ENCODE data around the gene IKZF4.
"Not testable (repeated sequence)": the region's sequence is repeated elsewhere in the genome, so short reads cannot be mapped to it uniquely, and the experiment has no call there.

IKZF4 gene

DNA sequence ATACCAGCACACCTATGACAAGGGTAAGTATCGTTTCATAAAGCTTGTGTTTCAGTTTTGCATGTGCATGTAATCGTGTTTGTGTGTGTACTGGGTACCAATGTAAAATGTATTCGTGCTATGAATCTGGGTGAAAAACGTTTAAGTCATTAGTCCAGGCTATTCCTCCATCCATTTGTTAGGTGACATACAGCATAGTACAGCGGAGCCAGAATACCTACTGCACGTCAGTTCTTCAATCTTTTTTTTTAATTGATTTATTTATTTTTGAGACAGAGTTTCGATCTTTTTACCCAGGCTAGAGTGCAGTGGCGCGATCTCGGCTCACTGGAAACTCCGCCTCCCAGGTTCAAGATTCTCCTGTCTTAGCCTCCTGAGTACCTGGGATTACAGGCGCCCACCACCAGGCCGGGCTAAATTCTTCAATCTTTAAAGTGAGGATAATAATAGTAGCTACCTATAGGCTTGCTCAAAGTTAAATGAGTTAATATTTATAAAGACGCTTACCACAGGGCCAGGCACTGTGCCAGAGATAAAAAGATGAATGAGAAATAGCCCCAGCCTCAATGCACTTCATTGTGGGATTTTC, 20.2 kb downstream of the IKZF4 start:
- no peak for FAIRE-seq

DNA sequence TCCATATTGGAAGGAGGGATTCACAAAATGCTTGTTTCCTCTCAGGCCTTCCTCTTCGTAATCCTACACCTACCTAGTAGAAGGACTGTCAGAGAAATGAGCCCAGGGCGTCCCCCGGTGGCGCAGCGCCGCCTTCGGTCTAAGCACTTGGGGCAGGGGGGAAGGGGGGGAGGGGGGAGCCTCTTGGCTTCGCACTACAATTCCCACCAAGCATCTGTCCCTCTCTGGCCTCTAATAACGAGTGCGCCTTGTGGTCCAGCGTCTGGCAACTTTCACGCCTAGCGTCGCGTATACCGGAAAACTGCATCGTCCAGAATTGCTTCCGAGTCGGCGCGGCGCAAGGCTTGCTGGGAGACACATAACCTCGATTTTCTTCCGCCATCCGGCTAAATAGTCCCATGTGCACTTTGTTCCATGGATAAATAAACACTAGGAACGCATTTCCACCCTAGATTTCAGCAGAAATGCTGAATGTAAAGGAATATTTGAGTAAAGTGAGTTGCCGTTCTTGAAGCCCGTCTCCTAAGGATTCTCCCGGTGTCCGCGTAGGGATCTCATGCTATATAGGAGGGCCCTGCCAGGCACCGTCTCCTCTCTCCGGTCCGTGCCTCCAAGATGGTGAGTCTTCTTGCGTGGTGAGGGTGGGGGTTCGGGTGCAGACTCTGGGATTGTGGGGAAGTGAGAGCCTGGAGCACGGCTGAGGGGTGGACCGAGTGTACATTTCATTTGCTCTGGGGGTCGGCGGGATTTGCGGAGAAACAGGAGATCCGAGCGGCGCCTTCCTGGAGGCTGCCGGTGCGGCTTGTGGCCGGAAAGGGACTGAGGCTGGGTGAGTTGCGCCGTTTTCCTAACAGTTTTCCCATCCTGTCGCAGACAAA, 20.9 kb downstream of the IKZF4 start, which contains the start of gene RPS26:
Gene RPS26, plus strand, starts transcription at position 367 of the 878 bp plus-strand sequence. Its CDS starts 249 bp downstream, at position 616.
- FAIRE-seq, result peak; percentile 84

DNA sequence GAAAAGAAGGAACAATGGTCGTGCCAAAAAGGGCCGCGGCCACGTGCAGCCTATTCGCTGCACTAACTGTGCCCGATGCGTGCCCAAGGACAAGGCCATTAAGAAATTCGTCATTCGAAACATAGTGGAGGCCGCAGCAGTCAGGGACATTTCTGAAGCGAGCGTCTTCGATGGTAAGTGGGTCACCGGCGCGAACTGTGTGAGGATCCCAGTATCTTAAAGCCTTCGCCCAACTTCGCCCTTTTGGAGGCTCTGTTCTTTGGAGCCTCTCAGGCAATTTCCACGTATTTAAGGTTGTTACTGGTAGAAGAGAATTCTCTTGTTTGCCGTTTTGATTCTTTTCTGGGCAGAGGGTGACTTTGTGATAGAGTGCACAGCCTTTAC, 21.6 kb downstream of the IKZF4 start:
- FAIRE-seq, result not testable (repeated sequence)

- FAIRE-seq, result no peak
These were observed 22.0 kb downstream of the IKZF4 start for GRCh38 chr12:56042843-56043242.

DNA sequence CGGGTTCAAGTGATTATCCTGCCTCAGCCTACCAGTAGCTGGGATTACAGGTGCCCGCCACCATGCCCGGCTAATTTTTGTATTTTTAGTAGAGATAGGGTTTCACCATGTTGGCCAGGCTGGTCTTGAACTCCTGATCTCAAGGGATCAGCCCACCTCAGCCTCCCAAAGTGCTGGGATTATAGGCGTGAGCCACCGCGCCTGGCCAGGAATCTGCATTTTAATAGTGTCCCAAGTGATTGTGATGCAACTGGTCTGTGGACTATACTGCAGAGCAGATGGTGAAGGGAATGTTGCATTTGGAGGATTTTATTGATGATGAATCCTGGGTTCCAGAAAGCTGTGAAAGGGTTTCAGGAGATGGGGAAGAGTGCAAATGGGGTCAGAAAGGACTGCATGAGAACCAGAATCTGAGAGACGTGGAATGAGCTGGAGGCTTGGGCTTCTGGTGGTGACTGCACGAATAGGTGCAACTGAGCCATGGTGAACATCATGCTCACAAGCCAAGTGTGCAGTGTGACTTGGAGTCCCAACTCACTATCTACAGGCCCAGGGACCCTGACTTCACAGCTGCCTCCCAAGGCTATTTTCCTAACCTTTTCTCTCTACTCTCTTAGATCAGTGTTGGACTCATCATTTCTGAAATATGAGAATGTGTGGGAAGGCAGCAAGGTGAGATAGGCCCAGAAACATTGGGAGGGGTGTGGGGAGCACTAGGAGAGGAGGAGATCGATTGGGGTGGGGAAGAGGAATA, 25.4 kb downstream of the IKZF4 start:
- FAIRE-seq, result no peak

- FAIRE-seq, result no peak
These were observed 32.6 kb downstream of the IKZF4 start for GRCh38 chr12:56053407-56053893.

DNA sequence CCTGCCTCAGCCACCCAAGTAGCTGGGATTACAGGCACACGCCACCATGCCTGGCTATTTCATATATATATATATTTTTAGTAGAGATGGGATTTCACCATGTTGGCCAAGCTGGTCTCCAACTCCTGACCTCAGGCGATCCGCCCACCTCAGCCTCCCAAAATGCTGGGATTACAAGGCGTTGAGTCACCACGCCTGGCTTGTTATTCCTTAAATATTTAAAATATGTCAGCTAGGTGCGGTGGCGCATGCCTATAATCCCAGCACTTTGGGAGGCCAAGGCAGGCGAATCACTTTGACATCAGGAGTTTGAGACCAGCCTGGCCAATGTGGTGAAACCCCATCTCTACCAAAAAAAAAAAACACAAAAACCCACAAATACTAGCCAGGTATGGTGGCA, 39.1 kb downstream of the IKZF4 start:
- FAIRE-seq, result not testable (repeated sequence)

DNA sequence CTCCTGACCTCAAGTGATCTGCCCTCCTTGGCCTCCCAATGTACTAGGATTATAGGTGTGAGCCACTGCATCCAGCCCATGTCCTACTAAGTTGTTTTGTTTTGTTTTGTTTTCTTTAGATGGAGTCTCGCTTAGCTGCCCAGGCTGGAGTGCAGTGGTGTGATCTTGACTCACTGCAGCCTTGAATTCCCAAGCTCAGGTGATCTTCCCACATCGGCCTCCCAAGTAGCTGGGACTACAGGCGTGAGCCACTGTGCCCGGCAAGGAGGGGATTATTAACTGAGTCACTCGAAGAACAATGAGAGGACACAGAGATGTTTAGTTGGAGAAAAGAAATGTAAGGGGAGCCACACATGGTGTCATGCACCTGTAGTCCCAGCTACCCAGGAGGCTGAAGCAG, 41.1 kb downstream of the IKZF4 start:
- no peak for FAIRE-seq

DNA sequence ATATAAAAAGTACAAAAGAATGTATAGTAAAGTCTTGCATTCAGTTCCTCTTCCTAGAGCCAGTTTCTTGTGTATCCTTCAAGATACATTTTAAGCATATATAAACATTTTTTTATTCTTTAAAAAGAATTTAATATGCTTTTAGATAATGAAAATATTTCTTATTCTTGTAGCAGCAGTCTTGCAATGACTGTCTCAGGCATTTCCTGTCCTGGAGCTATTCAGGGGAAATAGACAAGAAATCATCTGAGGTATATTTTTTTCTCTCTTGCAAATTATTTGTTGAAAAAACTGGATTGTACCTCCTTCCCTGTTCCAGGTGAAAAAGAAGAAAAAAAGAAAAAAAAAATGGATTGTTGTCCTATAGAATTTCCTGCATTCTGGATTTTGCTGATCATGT, 42.2 kb downstream of the IKZF4 start:
- no peak for FAIRE-seq

DNA sequence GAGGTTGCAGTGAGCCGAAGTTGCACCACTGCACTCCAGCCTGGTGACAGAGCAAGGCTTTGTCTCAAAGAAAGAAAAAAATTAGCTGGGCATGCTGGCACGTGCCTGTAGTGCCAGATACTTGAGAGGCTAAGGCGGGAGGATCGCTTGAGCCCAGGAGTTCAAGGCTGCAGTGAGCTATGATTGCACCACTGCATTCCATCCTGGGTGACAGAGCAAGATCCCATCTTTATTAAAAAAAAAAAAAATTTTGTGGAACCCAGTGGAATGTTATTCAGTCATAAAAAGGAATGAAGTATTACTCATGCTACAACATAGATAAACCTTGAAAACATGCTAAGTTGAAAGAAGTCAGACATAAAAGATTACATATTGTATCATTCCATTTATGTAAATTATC, 50.8 kb downstream of the IKZF4 start:
- no peak for FAIRE-seq

GRCh38 chr12:56074396-56074795, 53.6 kb downstream of the IKZF4 start:
- FAIRE-seq, result no peak

DNA sequence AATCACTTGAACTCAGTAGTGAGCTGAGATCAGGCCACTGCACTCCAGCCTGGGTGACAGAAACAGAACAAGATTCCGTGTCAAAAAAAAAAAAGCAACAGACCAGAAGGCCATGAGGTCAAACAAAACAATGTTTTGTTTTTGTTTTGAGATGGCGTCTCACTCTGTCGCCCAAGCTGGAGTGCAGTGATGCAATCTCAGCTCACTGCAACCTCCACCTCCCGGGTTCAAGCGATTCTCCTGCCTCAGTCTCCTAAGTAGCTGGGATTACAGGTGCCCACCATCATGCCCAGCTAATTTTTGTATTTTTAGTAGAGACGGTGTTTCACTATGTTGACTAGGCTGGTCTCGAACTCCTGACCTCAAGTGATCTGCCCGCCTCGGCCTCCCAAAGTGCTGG, 57.1 kb downstream of the IKZF4 start:
- not testable (repeated sequence) for FAIRE-seq

GRCh38 chr12:56078427-56078826, 57.6 kb downstream of the IKZF4 start:
- no peak for FAIRE-seq

GRCh38 chr12:56078931-56079722, 58.3 kb downstream of the IKZF4 start:
- FAIRE-seq, result no peak

DNA sequence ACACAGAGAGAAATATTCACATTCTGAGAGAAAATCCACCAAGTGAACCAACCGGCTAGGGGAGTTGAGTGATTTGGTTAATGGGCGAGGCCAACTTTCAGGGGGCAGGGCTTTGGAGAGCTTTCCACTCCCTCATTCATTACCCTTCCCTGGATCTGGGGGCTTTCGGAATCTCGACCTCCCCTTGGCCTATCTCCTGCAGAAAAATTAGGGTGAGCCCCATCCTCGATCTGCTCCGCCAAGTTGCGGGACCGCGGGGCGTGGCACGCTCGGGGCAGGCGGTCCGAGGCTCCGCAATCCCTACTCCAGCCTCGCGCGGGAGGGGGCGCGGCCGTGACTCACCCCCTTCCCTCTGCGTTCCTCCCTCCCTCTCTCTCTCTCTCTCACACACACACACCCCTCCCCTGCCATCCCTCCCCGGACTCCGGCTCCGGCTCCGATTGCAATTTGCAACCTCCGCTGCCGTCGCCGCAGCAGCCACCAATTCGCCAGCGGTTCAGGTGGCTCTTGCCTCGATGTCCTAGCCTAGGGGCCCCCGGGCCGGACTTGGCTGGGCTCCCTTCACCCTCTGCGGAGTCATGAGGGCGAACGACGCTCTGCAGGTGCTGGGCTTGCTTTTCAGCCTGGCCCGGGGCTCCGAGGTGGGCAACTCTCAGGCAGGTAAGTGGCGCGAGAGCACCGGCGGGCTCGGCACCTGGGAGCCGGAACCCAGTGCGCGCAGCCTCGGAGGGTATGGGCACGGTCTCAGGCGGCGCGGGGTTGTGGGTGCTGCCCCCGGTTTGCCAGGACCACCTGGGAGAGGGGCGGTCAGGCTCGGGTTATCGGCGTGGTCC, 59.1 kb downstream of the IKZF4 start, which contains the start of gene ERBB3:
Gene ERBB3, plus strand, starts transcription at position 443 of the 833 bp plus-strand sequence. Its CDS starts 136 bp downstream, at position 579.
- FAIRE-seq, result no peak

- no peak for FAIRE-seq
These were observed 59.8 kb downstream of the IKZF4 start for GRCh38 chr12:56080556-56081138.

DNA sequence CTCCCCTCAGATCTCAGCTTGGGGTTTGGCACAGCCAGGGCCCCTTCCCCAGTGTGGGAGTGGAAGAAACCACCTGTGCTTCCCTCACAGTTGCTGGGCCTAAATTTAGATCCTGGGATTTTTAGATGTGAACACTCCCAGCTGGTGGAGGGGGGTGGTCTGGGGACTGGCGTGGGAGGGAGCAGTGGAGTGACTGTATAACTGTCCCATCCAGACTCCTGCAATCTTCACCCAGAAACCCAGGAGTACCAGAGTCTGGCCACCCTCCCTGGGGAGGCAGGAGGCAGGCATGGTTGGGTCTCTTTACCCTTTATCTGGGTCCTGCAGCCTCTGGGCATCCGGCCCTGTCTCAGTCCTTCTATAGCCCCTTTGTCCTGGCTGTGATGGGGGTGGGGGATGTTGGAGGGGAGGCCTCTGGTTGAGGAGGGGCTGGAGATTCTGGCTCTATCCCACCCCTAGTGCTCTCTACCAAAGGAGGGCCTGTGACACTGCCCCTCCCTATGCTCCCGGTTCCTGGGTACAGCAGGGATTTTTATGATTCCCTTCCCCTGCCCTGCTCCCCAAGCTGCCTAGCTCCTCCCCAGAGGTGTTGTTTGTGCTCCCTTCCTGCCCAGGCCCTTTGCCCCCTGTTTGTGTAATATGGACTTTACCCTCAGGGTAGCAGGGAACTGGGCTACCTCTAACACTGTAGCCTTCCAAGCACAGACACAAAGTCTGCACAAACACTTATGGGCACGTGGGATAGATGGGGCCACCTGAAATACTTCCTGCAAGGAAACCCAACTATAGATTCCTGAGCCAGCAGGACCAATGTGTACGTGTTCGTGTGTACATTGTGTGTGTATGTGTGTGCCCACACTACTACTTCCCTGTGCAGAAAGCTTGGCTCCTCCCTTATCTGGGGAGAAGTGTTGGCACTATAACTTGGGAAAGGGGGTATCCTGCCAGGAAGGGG, 60.8 kb downstream of the IKZF4 start:
- no peak for FAIRE-seq

DNA sequence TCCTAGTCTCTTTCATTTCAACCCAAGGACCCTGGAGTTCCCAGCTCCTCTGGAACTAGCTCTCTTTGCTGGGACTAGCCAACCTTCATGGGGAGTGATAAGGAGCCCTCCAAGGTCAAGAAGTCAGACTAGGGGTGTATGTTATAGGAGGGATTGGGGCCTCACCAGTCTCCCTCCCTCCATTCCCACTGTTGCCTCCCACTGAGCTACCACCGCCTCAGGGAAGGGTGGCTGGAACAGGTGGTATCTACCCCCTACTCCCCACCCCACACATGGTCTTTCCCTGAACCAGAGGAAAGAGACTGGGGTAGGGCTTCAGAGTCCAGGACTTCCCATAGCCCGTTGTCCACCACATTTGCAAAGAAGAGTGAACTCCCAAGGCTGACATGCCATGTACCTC, 61.5 kb downstream of the IKZF4 start:
- no peak for FAIRE-seq

DNA sequence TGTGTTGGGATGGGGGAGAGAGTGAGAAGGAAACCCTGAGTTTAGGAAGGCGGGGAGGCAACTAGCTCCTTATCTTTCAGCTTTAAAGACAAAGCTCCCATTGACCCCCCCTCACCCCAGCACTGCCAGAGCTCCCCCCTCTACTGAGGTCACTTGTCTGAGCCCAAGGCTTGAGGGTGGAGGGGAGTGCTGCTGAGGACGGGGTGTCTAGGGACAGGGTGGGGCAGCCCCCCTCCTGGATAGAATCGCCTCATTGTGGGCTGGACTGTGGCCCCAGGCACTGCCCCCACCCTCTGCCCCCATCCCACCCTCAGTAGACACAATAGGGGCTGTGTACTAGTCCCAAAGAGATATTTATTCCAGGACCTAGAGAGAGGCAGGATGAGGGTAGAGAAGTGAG, 62.1 kb downstream of the IKZF4 start:
- FAIRE-seq, result no peak

Measured in islet of Langerhans (tissue), 1 donor.